SK-N-MC (cell line): ENCODE data around the gene BTG3.
A peak's percentile ranks its signal among the peaks of the same experiment; 100 is the strongest.

Experiments used
- EZH2 ChIP-seq: fragments of 200-600 bp; sonication (generic); IDR thresholded peaks from one replicate; pipeline ENCODE4 v1.6.1; 2017; ENCODE audit warnings: antibody characterized with exemption
- FOXP2 ChIP-seq: optimal IDR thresholded peaks from 2 replicates; pipeline ENCODE3; 2011; ENCODE audit warnings: mild to moderate bottlenecking, moderate library complexity; ENCODE audit not compliant: insufficient read depth; ENCODE audit errors: extremely low read length, control extremely low read depth
- POLR2AphosphoS5 ChIP-seq: IDR thresholded peaks from 2 replicates; pipeline ENCODE4 v1.6.1; 2012; ENCODE audit warnings: mild to moderate bottlenecking, low read depth, low read length, borderline replicate concordance

DNA sequence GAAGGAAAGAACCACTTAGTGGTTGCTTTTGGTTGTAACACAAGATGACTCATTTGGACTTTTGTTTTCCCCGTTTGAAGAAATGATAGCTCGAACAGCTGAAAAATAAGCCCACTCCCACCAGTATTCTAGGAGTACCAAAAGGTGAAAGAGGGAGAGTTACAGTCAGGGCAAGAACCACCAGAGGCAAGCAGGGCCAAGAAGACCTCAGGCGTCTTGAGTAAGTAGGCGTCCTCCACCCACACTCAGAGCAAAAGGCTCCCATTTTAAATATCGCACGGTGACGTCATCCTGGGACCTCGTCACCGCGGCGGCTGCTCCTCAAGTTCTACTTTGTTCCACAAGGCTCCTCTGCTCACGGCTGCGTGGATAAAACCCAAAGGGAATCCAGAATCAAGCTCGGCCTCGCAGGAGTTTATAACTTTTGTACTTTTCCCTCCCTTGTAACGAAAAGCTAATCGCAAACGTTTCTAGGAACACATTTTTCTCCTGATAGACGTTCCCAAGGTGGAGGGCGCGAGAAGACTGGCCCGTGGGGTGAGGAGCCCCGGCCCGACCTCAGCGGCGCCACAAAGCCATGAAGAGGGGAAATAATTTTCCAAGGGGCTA lies 1.2 kb downstream of the BTG3 start:
- TF ChIP-seq POLR2AphosphoS5, result peak; percentile 58
- no peak for TF ChIP-seq EZH2
- TF ChIP-seq FOXP2, result no peak
